Endothelial cell of hepatic sinusoid (primary cell): ENCODE measurements around the gene FDX1.
"Not testable (repeated sequence)": the region's sequence is repeated elsewhere in the genome, so short reads cannot be mapped to it uniquely, and the experiment has no call there.

Experiments used
- in situ Hi-C: cut with HindIII; loops from 2 replicates; pipeline ENCODE4 v1.10.0; 2017; ENCODE audit warnings: low sequenced_read_pairs

FDX1 gene

GRCh38 chr11:110429731-110430266, at the start of gene FDX1:
FDX1 (plus strand) TSS chr11:110429948; CDS start chr11:110430121, 173 bp downstream.
- in situ Hi-C loops: no loop called here

- in situ Hi-C loops: no loop called here
Measured at GRCh38 chr11:110380836-110381622, 48.7 kb upstream of the FDX1 start.

- in situ Hi-C loops: not testable (repeated sequence)
Measured at GRCh38 chr11:110388231-110388630, 41.5 kb upstream of the FDX1 start.

- in situ Hi-C loops: no loop called here
Measured at GRCh38 chr11:110389965-110390364, 39.8 kb upstream of the FDX1 start.

GRCh38 chr11:110392056-110392455, 37.7 kb upstream of the FDX1 start:
- in situ Hi-C loops: no loop called here

GRCh38 chr11:110397668-110398286, 32.0 kb upstream of the FDX1 start:
- in situ Hi-C loops: not testable (repeated sequence)

- in situ Hi-C loops: not testable (repeated sequence)
Measured at GRCh38 chr11:110403585-110403984, 26.2 kb upstream of the FDX1 start.

GRCh38 chr11:110405636-110406035, 24.1 kb upstream of the FDX1 start:
- in situ Hi-C loops: not testable (repeated sequence)

GRCh38 chr11:110407315-110407714, 22.4 kb upstream of the FDX1 start:
- in situ Hi-C loops: no loop called here

- in situ Hi-C loops: no loop called here
Measured at GRCh38 chr11:110409174-110409573, 20.6 kb upstream of the FDX1 start.

- in situ Hi-C loops: no loop called here
Measured at GRCh38 chr11:110410651-110411050, 19.1 kb upstream of the FDX1 start.

GRCh38 chr11:110415081-110415480, 14.7 kb upstream of the FDX1 start:
- in situ Hi-C loops: no loop called here

GRCh38 chr11:110421658-110422057, 8.1 kb upstream of the FDX1 start:
- in situ Hi-C loops: not testable (repeated sequence)

GRCh38 chr11:110422306-110422905, 7.3 kb upstream of the FDX1 start:
- in situ Hi-C loops: no loop called here

GRCh38 chr11:110424775-110425444, 4.8 kb upstream of the FDX1 start:
- in situ Hi-C loops: no loop called here

- in situ Hi-C loops: no loop called here
Measured at GRCh38 chr11:110425751-110426545, 3.8 kb upstream of the FDX1 start.

- in situ Hi-C loops: no loop called here
Measured at GRCh38 chr11:110428040-110428439, 1.7 kb upstream of the FDX1 start.

GRCh38 chr11:110428956-110429730, 605 bp upstream of the FDX1 start:
- in situ Hi-C loops: no loop called here

- in situ Hi-C loops: no loop called here
Measured at GRCh38 chr11:110430267-110431050, 711 bp downstream of the FDX1 start.
